Neural crest cell (in vitro differentiated cells): ENCODE measurements around the gene PNPLA7. TPM values are rescaled to one million over a fixed set of nuclear protein-coding genes. Genes with fewer than 3 reads are reported as not detected.

Source experiments
- DNase-seq: peaks from one replicate; pipeline ENCODE4 v3.0.0; 2021; ENCODE audit warnings: low read depth, mixed read lengths, low spot score
- H3K27ac Mint-ChIP-seq: one replicate; pipeline ENCODE4 v1.8.0; 2021; ENCODE audit warnings: mild to moderate bottlenecking, mixed read lengths; ENCODE audit not compliant: unreplicated experiment
- H3K27me3 Mint-ChIP-seq: 2 replicates; pipeline ENCODE4 v1.8.0; 2021; ENCODE audit warnings: low read depth, mild to moderate bottlenecking, mixed read lengths
- H3K36me3 Mint-ChIP-seq: 2 replicates; pipeline ENCODE4 v1.8.0; 2021; ENCODE audit warnings: low read depth, mild to moderate bottlenecking, mixed read lengths
- H3K4me1 Mint-ChIP-seq: 2 replicates; pipeline ENCODE4 v1.8.0; 2021; ENCODE audit warnings: mixed read lengths
- H3K4me3 Mint-ChIP-seq: one replicate; pipeline ENCODE4 v1.8.0; 2021; ENCODE audit warnings: mild to moderate bottlenecking, mixed read lengths
- H3K9me3 Mint-ChIP-seq: 2 replicates; pipeline ENCODE4 v1.8.0; 2021; ENCODE audit warnings: mixed read lengths
- total RNA-seq: library from RNA; stranded (reverse); gene quantifications from 2 replicates; pipeline ENCODE4 v1.2.1, GENCODE V29; 2021
- TF ChIP-seq, protein P1 (sequence below): fragments of 200-600 bp; sonication (generic); conservative IDR thresholded peaks from 2 replicates; pipeline ENCODE4 v1.5.0; 2021; ENCODE audit warnings: antibody characterized with exemption, mild to moderate bottlenecking

The PNPLA7 gene
- total RNA-seq, 1 donor from 2014 or later, result 2.2 TPM

DNA sequence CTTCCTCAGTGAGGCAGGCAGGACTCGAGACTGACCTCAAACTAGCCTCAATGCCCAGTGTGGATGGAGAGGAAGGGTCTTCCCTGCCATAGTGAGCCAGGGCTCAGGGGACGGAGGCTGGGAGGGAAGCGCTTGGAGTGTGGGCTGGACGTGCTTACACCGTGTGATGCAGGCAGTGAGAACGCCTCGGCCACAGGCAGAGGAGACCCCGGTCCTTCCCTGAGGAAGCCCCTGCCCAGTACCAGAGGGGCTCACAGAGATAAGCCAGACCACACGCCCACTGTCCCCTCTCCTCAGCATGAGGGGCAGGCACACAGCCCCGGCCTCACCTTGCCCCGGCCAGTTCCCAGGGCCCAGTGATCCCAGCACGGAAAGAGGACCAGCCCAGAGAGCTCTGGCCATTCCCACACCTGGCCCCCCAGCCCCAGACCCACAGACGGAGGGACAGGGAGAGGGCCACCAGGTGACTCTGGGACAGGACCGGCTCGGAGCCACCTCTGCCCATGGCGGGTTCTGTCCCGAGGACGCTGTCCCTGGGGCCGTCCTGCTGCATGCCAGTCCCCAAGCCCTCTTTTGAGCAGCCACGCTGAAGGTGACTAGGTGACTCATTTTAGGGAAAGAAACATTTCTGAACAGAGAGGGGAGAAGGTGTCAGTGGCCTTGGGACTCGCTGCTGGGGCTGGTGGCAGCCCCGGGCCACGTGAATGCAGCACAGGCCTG lies 85.0 kb downstream of the PNPLA7 start:
- TF ChIP-seq, protein P1, sequence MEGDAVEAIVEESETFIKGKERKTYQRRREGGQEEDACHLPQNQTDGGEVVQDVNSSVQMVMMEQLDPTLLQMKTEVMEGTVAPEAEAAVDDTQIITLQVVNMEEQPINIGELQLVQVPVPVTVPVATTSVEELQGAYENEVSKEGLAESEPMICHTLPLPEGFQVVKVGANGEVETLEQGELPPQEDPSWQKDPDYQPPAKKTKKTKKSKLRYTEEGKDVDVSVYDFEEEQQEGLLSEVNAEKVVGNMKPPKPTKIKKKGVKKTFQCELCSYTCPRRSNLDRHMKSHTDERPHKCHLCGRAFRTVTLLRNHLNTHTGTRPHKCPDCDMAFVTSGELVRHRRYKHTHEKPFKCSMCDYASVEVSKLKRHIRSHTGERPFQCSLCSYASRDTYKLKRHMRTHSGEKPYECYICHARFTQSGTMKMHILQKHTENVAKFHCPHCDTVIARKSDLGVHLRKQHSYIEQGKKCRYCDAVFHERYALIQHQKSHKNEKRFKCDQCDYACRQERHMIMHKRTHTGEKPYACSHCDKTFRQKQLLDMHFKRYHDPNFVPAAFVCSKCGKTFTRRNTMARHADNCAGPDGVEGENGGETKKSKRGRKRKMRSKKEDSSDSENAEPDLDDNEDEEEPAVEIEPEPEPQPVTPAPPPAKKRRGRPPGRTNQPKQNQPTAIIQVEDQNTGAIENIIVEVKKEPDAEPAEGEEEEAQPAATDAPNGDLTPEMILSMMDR, result no peak
- no peak for DNase-seq
- Mint-ChIP-seq H3K27ac (no peak overlapping the region), H3K36me3 (no peaks in the 10 kb centered on the region), H3K4me3 (no peak overlapping the region), H3K27me3 (peaks cover 3% of the 10 kb centered on the region), H3K4me1 (no peaks in the 10 kb centered on the region), H3K9me3 (no peaks in the 10 kb centered on the region)

- TF ChIP-seq, protein P1, result no peak
- Mint-ChIP-seq H3K27ac (no peak overlapping the region), H3K36me3 (no peaks in the 10 kb centered on the region), H3K27me3 (peaks cover 3% of the 10 kb centered on the region), H3K4me1 (no peaks in the 10 kb centered on the region), H3K4me3 (no peak overlapping the region), H3K9me3 (no peaks in the 10 kb centered on the region)
- DNase-seq, result no peak
These were observed 85.8 kb downstream of the PNPLA7 start for GRCh38 chr9:137464291-137464999.

DNA sequence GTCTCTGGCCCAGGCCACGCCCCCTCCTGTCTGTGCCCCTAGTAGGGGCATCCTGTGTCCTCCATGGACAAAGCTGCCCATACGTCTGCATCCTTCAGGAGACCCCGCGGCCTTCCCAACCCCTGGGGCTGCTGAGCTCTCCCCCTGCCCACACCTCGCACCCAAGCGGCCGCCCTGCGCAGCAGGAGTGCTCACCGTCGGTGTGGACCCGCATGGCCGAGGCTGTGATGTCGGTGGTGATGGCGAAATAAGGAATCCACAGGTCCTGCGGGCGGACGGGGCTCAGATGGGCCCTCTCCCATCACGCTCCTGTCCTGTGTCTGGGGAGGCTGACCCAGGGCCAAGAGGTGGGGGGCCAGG lies 86.3 kb downstream of the PNPLA7 start:
- Mint-ChIP-seq H3K27ac (no peak overlapping the region), H3K9me3 (no peaks in the 10 kb centered on the region), H3K4me3 (no peak overlapping the region), H3K36me3 (no peaks in the 10 kb centered on the region), H3K27me3 (peaks cover 3% of the 10 kb centered on the region), H3K4me1 (no peaks in the 10 kb centered on the region)
- TF ChIP-seq, protein P1, result no peak
- DNase-seq, result no peak

GRCh38 chr9:137462986-137463930 lies 86.9 kb downstream of the PNPLA7 start:
- TF ChIP-seq, protein P1, result no peak
- Mint-ChIP-seq H3K36me3 (no peaks in the 10 kb centered on the region), H3K27me3 (peaks cover 3% of the 10 kb centered on the region), H3K4me3 (peak overlapping the region; percentile 59), H3K27ac (no peak overlapping the region), H3K4me1 (no peaks in the 10 kb centered on the region), H3K9me3 (no peaks in the 10 kb centered on the region)
- DNase-seq, result no peak

DNA sequence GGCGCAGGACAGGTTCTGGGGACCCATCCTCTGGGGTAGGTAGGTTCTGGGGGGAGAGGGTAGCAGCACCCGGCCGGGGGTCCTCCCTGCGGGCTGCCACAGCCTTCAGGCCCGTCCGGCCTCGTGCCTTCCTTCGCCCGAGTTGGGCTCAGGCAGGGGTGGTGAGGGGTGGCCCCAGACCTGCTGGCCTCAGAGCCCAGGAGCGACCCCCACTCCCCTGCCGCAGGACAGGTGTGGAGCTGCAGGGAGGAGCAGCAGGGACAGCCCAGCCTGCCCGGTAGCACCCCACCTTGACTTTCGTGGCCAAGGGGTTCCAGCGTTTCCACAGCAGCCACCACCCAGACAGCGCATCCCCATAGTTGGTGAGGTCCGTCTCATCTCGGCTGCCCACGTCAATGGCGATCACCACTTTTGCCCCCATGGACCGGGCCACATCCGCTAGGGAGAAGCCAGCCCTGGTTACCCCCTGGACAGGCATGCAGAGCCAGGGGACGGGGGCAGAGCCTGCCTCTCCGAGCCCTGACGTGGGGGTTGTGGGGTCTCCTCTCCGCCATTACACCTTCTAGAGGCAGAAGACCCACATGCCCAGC lies 87.7 kb downstream of the PNPLA7 start:
- Mint-ChIP-seq H3K27me3 (peaks cover 3% of the 10 kb centered on the region), H3K9me3 (no peaks in the 10 kb centered on the region), H3K4me3 (peak overlapping the region; percentile 59), H3K4me1 (no peaks in the 10 kb centered on the region), H3K36me3 (no peaks in the 10 kb centered on the region), H3K27ac (no peak overlapping the region)
- no peak for DNase-seq
- TF ChIP-seq, protein P1, result no peak
